Kidney (tissue), 14 donors: ENCODE results near the gene NFE2L1. TPM values are rescaled to one million over a fixed set of nuclear protein-coding genes. Genes with fewer than 3 reads are reported as not detected.
A peak's percentile ranks its signal among the peaks of the same experiment; 100 is the strongest.

Experiments used
- DNase-seq, 5 donors: peaks; one replicate each; pipeline ENCODE4 v3.0.0-alpha.2; 2013 to 2020
- FAIRE-seq: peaks from 2 replicates; lab custom pipeline; 2012; peaks lifted over from hg19 to GRCh38; lab: Jason Lieb, UNC
- H3K27ac ChIP-seq, 2 donors: one replicate each; pipeline ENCODE4 v1.7.0; 2013; ENCODE audit warnings: low read depth in 2 of 2, low read length in 2 of 2, inconsistent platforms in 1 of 2
- H3K27me3 ChIP-seq: one replicate; pipeline ENCODE4 v1.7.1; 2013; ENCODE audit warnings: low read length, inconsistent platforms; ENCODE audit not compliant: control insufficient read depth, insufficient read depth
- H3K36me3 ChIP-seq, 3 donors: one replicate each; pipeline versions ENCODE4 v1.7.0 to v1.7.1; 2013; ENCODE audit warnings: low read length in 3 of 3, control low read depth in 1 of 3, inconsistent platforms in 1 of 3; ENCODE audit not compliant: insufficient read depth in 3 of 3, control insufficient read depth in 2 of 3
- H3K4me1 ChIP-seq, 3 donors: one replicate each; pipeline versions ENCODE4 v1.7.0 to v1.7.1; 2013; ENCODE audit warnings: low read length in 3 of 3, inconsistent platforms in 1 of 3, low read depth in 1 of 3; ENCODE audit not compliant: control insufficient read depth in 2 of 3, insufficient read depth in 2 of 3
- H3K4me3 ChIP-seq, 3 donors: one replicate each; pipeline versions ENCODE4 v1.7.0 to v1.8.1; 2013; ENCODE audit warnings: low read length in 3 of 3, control low read depth in 1 of 3, inconsistent platforms in 1 of 3
- H3K9ac ChIP-seq, 3 donors: one replicate each; pipeline versions ENCODE4 v1.7.0 to v1.7.1; 2013; ENCODE audit warnings: low read length in 3 of 3, control low read depth in 1 of 3, inconsistent platforms in 1 of 3
- H3K9me3 ChIP-seq, 3 donors: one replicate each; pipeline versions ENCODE4 v1.7.0 to v1.7.1; 2013; ENCODE audit warnings: low read length in 3 of 3, control low read depth in 1 of 3, inconsistent platforms in 1 of 3; ENCODE audit not compliant: control insufficient read depth in 2 of 3, insufficient read depth in 1 of 3
- CTCF ChIP-seq: IDR thresholded peaks from 3 replicates; pipeline ENCODE4 v1.5.1; 2012; ENCODE audit warnings: mild to moderate bottlenecking, moderate library complexity, borderline replicate concordance; ENCODE audit not compliant: insufficient read depth; ENCODE audit errors: extremely low read depth
- intact Hi-C: fragments of 100-400 bp; cut with DNase I; formaldehyde crosslinking; loops from one replicate; pipeline ENCODE4 v1.11.1; 2022
- polyA plus RNA-seq: library from polyadenylated mRNA; stranded (reverse); fragments of 350-450 nt; fragmentation: Illumina TruSeq; extraction: RNeasy Lipid Tissue Mini Kit (QIAGEN cat#74804); gene quantifications from one replicate; pipeline ENCODE4 v1.2.3, GENCODE V29; 2014; ENCODE audit warnings: low read depth, low replicate concordance; ENCODE audit not compliant: insufficient read depth
- total RNA-seq: library from RNA; stranded (reverse); fragmentation: NEBNext Ultra II Directional; extraction: Animal tissue kit (Norgen Biotek cat#: 25700); gene quantifications from one replicate; pipeline ENCODE4 v1.2.1, GENCODE V29; 2021
- donor health status: control.
- donor health status: control.
- donor health status: control.
- donor health status: control.
- donor health status: control.
- donor health status: DM: yes; HTN: yes; CAD: no.
- donor health status: Normal renal cell carcinoma (clear cell type).

The NFE2L1 gene
- total and polyA plus RNA-seq, 2 donors from 2014 or later: 146 to 254 TPM

- peak overlapping the region; percentile 59 to 80 for H3K27ac ChIP-seq
- H3K4me3 ChIP-seq: peak overlapping the region; percentile 61 to 73 (median 65)
- no peak for FAIRE-seq
- H3K36me3 ChIP-seq: no peaks in the 10 kb centered on the region
- no peaks in the 10 kb centered on the region for H3K9me3 ChIP-seq
- peaks cover 4 to 24% (median 16%) of the 10 kb centered on the region in 3 donors for H3K4me1 ChIP-seq
- intact Hi-C loops: loop anchor here (10.0 kb wide), 1 partner anchor 110 kb away; no protein-coding TSS in a partner anchor
- no peak for TF ChIP-seq CTCF
- H3K27me3 ChIP-seq: peaks cover 2% of the 10 kb centered on the region
- DNase-seq: peak; percentile 29 to 89 (median 58)
- peak overlapping the region in 2 of 3 donors; percentile 40 to 57 for H3K9ac ChIP-seq
Measured at GRCh38 chr17:48024149-48025039, 23.8 kb upstream of the NFE2L1 start.

DNA sequence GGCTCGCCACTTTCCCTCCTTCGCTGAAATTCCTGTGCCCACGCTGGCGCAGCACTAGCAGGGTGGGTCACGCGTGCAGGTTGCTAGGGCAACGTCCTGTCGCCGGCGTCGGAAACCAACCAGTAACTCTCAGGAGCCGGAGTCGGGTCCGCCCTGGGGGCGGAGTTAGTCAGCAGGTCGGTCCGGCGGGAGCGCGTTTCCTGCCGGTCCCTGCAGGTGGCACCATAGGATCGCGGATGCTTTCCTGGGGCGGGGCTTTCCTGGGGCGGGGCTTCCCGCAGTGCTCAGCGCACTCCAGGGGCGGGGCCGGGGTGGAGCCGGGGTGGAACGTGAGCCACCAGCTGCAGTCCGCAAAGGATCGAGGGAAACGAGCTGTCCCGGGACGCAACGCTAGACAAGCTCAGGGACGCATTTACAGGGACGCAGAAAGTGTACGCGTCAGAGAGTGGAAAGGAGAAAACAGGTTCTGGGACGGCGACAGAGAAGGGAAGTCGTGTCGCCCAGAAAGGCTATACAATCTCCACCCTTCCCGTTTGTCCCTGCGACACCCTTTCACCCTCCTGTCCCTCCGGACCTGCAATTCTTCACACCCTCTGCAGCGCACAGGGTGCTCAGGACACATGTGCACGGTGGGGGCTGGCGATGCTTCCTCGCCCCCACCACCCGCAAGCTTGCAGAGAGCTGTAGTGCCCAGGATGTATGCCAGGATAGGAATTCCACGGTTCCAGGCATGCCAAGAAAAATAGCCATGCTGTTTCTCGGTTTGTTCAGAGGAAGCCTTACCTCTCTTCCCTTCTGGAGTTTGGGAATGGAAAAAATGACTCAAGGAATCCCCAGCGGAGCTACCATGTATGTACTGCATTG, 22.9 kb upstream of the NFE2L1 start:
- Histone ChIP-seq H3K27me3 (peaks cover 2% of the 10 kb centered on the region), H3K9ac (peak overlapping the region; percentile 48 to 81 (median 63)), H3K36me3 (no peaks in the 10 kb centered on the region), H3K4me1 (peaks cover 4 to 24% (median 16%) of the 10 kb centered on the region in 3 donors), H3K9me3 (no peaks in the 10 kb centered on the region), H3K27ac (peak overlapping the region; percentile 41 to 77), H3K4me3 (peak overlapping the region; percentile 66 to 96 (median 82))
- peak; percentile 96 for TF ChIP-seq CTCF
- FAIRE-seq (peak; percentile 56), DNase-seq (peak; percentile 98 to 100 (median 99))
- intact Hi-C loops: loop anchor here (10.0 kb wide), 1 partner anchor 110 kb away; no protein-coding TSS in a partner anchor

DNA sequence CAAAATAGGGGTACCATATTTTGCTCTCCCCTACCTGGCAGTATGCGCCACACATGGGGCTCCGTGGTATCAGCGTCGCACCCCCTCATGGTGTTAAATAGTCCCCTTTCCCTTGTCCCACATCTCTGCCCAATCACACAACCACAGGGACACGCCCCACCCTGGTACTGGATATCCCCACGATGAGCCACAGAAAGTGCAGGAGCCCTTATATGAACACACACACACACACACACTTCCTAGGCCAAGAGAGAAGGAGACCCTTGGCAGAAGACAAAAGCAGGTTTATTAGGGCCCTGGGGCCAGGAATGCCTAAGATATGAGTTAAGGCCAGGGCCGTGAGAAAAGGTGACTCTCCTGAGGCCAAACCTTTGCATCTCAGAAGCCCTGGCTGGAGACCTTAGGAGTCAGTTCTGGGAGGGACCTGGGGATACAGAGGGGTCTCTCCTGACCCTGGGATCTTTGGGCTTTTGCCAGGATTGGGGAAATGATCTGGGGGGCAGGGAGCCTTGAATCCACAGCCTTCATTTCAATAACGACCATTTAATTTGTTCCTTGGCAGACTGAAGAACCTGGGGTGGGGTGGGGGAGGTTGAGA, 22.2 kb upstream of the NFE2L1 start:
- Histone ChIP-seq H3K27ac (peak overlapping the region; percentile 23 to 77), H3K9me3 (no peaks in the 10 kb centered on the region), H3K9ac (peak overlapping the region in 2 of 3 donors; percentile 48 to 63), H3K36me3 (no peaks in the 10 kb centered on the region), H3K4me3 (peak overlapping the region; percentile 66 to 96 (median 82)), H3K27me3 (peaks cover 2% of the 10 kb centered on the region), H3K4me1 (peaks cover 4 to 24% (median 16%) of the 10 kb centered on the region in 3 donors)
- DNase-seq (peak in 2 of 5 donors; percentile 38 to 71), FAIRE-seq (no peak)
- TF ChIP-seq CTCF: no peak
- intact Hi-C loops: loop anchor here (10.0 kb wide), 1 partner anchor 109 kb away; no protein-coding TSS in a partner anchor
